Astrocyte (in vitro differentiated cells and primary cell): ENCODE results near the gene PRSS8.

ENCODE experiments used
- EZH2 ChIP-seq: IDR thresholded peaks from 2 replicates; pipeline ENCODE4 v1.6.1; 2012; ENCODE audit warnings: mild to moderate bottlenecking, low read length, inconsistent platforms; ENCODE audit not compliant: insufficient read depth
- TF ChIP-seq, protein P1 (sequence below): IDR thresholded peaks from 2 replicates; pipeline ENCODE4 v1.5.1; 2011; ENCODE audit warnings: low read depth, mild to moderate bottlenecking, inconsistent platforms, low read length, moderate library complexity; ENCODE audit not compliant: insufficient read depth

DNA sequence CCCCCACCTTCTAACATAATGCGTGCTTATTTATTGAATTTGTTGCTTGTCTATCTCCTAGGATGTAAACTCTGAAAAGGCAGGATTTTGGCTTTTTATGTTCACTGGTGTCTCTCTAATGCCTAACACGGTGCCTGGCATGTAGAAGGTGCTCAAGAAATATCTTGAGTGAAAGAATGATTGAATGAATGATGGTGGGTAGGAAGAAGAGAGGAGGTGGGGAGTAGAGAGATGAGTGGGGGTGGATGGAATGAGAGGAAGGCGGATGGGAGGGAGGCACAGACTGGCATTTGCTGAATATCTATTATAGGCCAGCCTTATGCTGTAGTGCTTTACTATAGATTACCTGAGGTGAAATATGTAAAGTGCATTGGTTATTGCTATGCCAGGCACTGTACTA lies 12.0 kb upstream of the PRSS8 start:
- TF ChIP-seq, protein P1, sequence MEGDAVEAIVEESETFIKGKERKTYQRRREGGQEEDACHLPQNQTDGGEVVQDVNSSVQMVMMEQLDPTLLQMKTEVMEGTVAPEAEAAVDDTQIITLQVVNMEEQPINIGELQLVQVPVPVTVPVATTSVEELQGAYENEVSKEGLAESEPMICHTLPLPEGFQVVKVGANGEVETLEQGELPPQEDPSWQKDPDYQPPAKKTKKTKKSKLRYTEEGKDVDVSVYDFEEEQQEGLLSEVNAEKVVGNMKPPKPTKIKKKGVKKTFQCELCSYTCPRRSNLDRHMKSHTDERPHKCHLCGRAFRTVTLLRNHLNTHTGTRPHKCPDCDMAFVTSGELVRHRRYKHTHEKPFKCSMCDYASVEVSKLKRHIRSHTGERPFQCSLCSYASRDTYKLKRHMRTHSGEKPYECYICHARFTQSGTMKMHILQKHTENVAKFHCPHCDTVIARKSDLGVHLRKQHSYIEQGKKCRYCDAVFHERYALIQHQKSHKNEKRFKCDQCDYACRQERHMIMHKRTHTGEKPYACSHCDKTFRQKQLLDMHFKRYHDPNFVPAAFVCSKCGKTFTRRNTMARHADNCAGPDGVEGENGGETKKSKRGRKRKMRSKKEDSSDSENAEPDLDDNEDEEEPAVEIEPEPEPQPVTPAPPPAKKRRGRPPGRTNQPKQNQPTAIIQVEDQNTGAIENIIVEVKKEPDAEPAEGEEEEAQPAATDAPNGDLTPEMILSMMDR: no peak
- no peak for TF ChIP-seq EZH2
